ENCODE results near the gene NUP37. TPM values are rescaled to one million over a fixed set of nuclear protein-coding genes. Genes with fewer than 3 reads are reported as not detected.
"Not testable (repeated sequence)": the region's sequence is repeated elsewhere in the genome, so short reads cannot be mapped to it uniquely, and the experiment has no call there.

NUP37 gene
- total RNA-seq, 3 donors from 2014 or later (not counting 1 experiment from before 2014, with no cell fraction given): 10.6 to 14.7 (median 10.7) TPM

- intact Hi-C loops (cut with micrococcal nuclease): no loop called here
- no peak overlapping the region for H3K27ac Mint-ChIP-seq
- WGBS (ENCODE audit: insufficient coverage): 90% methylated on average over 3 of the region's 3 CpGs
- peaks cover 6% of the 10 kb centered on the region for H3K36me3 Mint-ChIP-seq
- H3K4me3 ChIP-seq (ENCODE audit: low read length): no peak overlapping the region
- no peak overlapping the region for H3K4me3 Mint-ChIP-seq
- TF ChIP-seq, protein P1, sequence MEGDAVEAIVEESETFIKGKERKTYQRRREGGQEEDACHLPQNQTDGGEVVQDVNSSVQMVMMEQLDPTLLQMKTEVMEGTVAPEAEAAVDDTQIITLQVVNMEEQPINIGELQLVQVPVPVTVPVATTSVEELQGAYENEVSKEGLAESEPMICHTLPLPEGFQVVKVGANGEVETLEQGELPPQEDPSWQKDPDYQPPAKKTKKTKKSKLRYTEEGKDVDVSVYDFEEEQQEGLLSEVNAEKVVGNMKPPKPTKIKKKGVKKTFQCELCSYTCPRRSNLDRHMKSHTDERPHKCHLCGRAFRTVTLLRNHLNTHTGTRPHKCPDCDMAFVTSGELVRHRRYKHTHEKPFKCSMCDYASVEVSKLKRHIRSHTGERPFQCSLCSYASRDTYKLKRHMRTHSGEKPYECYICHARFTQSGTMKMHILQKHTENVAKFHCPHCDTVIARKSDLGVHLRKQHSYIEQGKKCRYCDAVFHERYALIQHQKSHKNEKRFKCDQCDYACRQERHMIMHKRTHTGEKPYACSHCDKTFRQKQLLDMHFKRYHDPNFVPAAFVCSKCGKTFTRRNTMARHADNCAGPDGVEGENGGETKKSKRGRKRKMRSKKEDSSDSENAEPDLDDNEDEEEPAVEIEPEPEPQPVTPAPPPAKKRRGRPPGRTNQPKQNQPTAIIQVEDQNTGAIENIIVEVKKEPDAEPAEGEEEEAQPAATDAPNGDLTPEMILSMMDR (IDR thresholded peaks at IDR 0.05): no peak
- H3K36me3 ChIP-seq (ENCODE audit: control insufficient read depth, insufficient read depth, low read length): peaks cover 30% of the 10 kb centered on the region
- H3K9me3 Mint-ChIP-seq: no peaks in the 10 kb centered on the region
- DNase-seq: no peak
- no peaks in the 10 kb centered on the region for H3K9me3 ChIP-seq (ENCODE audit: control insufficient read depth, insufficient read depth, low read length)
- H3K27me3 Mint-ChIP-seq (ENCODE audit: low read depth in 2 of 2): no peaks in the 10 kb centered on the region
- no peak overlapping the region for H3K27ac ChIP-seq (ENCODE audit: low read length)
- H3K4me1 Mint-ChIP-seq: no peaks in the 10 kb centered on the region
- H3K27me3 ChIP-seq (ENCODE audit: control insufficient read depth, insufficient read depth, low read length): no peaks in the 10 kb centered on the region
- no peak for ATAC-seq
- no peaks in the 10 kb centered on the region for H3K4me1 ChIP-seq (ENCODE audit: control insufficient read depth, insufficient read depth, low read length)
These were observed 23.1 kb downstream of the NUP37 start for GRCh38 chr12:102096855-102097254.

- H3K27ac Mint-ChIP-seq: no peak overlapping the region
- Histone ChIP-seq H3K9me3 (ENCODE audit: control insufficient read depth, insufficient read depth, low read length) (no peaks in the 10 kb centered on the region), H3K27ac (ENCODE audit: low read length) (no peak overlapping the region), H3K4me3 (ENCODE audit: low read length) (no peak overlapping the region), H3K4me1 (ENCODE audit: control insufficient read depth, insufficient read depth, low read length) (no peaks in the 10 kb centered on the region), H3K27me3 (ENCODE audit: control insufficient read depth, insufficient read depth, low read length) (no peaks in the 10 kb centered on the region), H3K36me3 (ENCODE audit: control insufficient read depth, insufficient read depth, low read length) (peaks cover 30% of the 10 kb centered on the region)
- H3K27me3 Mint-ChIP-seq (ENCODE audit: low read depth in 2 of 2): no peaks in the 10 kb centered on the region
- ATAC-seq (peak in 2 of 3 donors; percentile 37 to 57), DNase-seq (peak in 1 of 2 donors; percentile 17)
- intact Hi-C loops (cut with micrococcal nuclease): no loop called here
- H3K4me1 Mint-ChIP-seq: no peaks in the 10 kb centered on the region
- no peak overlapping the region for H3K4me3 Mint-ChIP-seq
- 84% methylated on average over 1 of the region's 2 CpGs for WGBS (ENCODE audit: insufficient coverage)
- TF ChIP-seq, protein P1 (IDR thresholded peaks at IDR 0.05): peak; percentile 8
- peaks cover 6% of the 10 kb centered on the region for H3K36me3 Mint-ChIP-seq
- H3K9me3 Mint-ChIP-seq: no peaks in the 10 kb centered on the region
These were observed 24.1 kb downstream of the NUP37 start for GRCh38 chr12:102095677-102096263.

DNA sequence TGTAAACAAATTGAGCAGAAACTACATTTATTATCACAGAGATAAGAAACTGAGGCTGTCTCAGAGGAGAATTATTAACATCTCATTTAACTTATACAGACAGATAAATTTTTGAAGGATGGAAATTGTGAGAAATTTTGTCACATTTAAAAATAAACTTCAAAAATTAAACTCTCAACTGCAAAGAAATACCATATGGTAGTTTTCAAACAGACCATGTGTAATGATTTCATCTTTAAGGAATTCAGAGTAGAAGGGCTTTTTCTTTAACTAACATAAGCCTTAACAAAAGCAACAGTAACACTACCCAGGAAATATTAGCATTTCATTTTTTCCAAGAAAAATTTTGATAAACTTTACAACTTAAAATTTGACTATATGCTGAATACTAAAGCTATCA lies 26.6 kb downstream of the NUP37 start:
- ATAC-seq (no peak), DNase-seq (no peak)
- Mint-ChIP-seq H3K9me3 (no peaks in the 10 kb centered on the region), H3K4me1 (no peaks in the 10 kb centered on the region), H3K4me3 (no peak overlapping the region), H3K27ac (no peak overlapping the region), H3K27me3 (ENCODE audit: low read depth in 2 of 2) (no peaks in the 10 kb centered on the region), H3K36me3 (peaks cover 13% of the 10 kb centered on the region)
- no peaks in the 10 kb centered on the region for H3K27me3 ChIP-seq (ENCODE audit: control insufficient read depth, insufficient read depth, low read length)
- no peaks in the 10 kb centered on the region for H3K4me1 ChIP-seq (ENCODE audit: control insufficient read depth, insufficient read depth, low read length)
- TF ChIP-seq, protein P1 (IDR thresholded peaks at IDR 0.05): no peak
- H3K36me3 ChIP-seq (ENCODE audit: control insufficient read depth, insufficient read depth, low read length): peaks cover 14% of the 10 kb centered on the region
- H3K4me3 ChIP-seq (ENCODE audit: low read length): no peak overlapping the region
- intact Hi-C loops (cut with micrococcal nuclease): no loop called here
- H3K9me3 ChIP-seq (ENCODE audit: control insufficient read depth, insufficient read depth, low read length): no peaks in the 10 kb centered on the region
- H3K27ac ChIP-seq (ENCODE audit: low read length): no peak overlapping the region

DNA sequence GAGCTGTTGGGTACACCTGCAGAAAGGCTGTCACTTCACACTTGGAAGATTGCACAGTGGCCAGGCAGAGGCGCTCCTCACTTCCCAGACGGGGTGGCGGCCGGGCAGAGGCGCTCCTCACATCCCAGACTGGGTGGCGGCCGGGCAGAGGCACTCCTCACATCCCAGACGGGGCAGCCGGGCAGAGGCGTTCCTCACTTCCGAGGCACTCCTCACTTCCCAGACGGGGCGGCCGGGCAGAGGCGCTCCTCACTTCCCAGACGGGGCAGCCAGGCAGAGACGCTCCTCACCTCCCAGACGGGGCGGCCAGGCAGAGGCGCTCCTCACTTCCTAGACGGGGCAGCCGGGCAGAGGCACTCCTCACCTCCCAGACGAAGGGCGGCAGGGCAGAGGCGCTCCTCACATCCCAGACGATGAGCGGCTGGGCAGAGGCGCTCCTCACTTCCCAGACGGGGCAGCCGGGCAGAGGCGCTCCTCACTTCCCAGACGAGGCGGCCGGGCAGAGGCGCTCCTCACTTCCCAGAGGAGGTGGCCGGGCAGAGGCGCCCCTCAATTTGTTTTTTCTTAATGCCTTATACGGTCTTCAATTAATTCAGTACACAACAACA lies 30.6 kb downstream of the NUP37 start:
- peaks cover 13% of the 10 kb centered on the region for H3K36me3 Mint-ChIP-seq
- H3K9me3 ChIP-seq (ENCODE audit: control insufficient read depth, insufficient read depth, low read length); H3K27me3 Mint-ChIP-seq (ENCODE audit: low read depth in 2 of 2); H3K4me1 ChIP-seq (ENCODE audit: control insufficient read depth, insufficient read depth, low read length); ATAC-seq; H3K4me3 ChIP-seq (ENCODE audit: low read length); H3K9me3 Mint-ChIP-seq; intact Hi-C loops (cut with micrococcal nuclease); H3K36me3 ChIP-seq (ENCODE audit: control insufficient read depth, insufficient read depth, low read length); H3K27ac ChIP-seq (ENCODE audit: low read length); H3K4me1 Mint-ChIP-seq; H3K27me3 ChIP-seq (ENCODE audit: control insufficient read depth, insufficient read depth, low read length); H3K27ac Mint-ChIP-seq; DNase-seq; H3K4me3 Mint-ChIP-seq: not testable (repeated sequence)
- 98% methylated on average over 38 of the region's 38 CpGs for WGBS (ENCODE audit: insufficient coverage)
